Tongue (tissue), 2 donors: ENCODE results near the gene ZNF580. TPM values are rescaled to one million over a fixed set of nuclear protein-coding genes. Genes with fewer than 3 reads are reported as not detected.

Source experiments
- DNase-seq: peaks from one replicate; pipeline ENCODE4 v3.0.0-alpha.2; 2015
- total RNA-seq: library from RNA; depleted of rRNA; stranded (reverse); fragments of >200 nt; gene quantifications from one replicate; pipeline ENCODE4 v1.2.3, GENCODE V29; 2014

The ZNF580 gene
- total RNA-seq, 1 donor from 2014 or later, result 4.4 TPM

DNA sequence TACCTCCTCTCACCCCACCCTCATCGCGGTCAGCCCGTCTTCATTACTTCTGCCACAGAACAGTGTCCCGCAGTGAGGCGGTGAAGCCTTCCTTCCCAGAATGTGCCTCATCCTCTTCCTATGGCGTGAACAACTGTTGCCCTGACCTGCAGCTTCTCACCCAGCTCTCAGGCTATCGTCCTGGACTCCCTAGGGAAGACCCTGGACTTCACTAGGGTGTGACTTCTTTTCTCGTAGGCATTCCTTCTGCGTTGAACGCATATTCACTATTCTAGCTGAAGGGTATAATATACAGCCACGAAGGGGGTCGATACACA lies 34.4 kb upstream of the ZNF580 start:
- DNase-seq, result no peak

DNA sequence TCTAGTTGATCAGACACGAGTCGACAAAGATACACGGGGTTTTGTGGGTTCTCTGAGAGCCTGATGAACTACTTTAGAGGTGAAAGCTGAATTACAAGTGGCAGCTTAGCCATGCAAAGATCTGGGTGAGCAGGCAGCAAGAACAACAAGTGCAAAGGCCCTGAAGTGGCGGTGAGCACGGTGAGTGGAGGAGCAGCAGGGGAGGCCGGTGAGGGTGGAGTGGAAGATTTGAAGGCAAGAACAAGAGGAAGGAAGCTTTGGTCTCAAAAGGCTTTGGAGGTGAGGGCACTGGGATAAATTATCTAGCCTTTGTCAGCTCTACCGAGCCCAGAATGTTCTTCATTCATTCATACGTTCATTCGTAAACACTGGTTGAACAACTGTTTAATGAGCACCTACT lies 34.0 kb upstream of the ZNF580 start:
- no peak for DNase-seq

DNA sequence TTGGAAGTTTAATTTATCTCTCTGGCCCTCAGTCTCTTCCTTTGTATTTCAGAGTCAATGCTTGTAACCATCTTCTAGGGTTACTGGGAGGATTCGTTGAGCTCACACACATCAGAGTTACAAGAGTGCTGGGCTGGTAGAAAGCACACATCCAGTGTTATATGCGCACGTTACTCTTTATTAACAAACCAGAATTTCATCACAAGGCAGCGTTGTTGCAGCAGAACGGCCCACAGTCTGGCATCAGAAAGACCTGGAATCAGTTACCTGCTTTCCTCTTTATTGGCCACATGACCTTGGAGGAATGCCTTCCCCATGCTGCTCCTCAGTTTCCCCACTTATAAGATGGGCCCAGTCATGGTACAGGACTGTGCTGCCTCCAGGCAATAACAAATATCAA lies 31.5 kb upstream of the ZNF580 start:
- no peak for DNase-seq

DNA sequence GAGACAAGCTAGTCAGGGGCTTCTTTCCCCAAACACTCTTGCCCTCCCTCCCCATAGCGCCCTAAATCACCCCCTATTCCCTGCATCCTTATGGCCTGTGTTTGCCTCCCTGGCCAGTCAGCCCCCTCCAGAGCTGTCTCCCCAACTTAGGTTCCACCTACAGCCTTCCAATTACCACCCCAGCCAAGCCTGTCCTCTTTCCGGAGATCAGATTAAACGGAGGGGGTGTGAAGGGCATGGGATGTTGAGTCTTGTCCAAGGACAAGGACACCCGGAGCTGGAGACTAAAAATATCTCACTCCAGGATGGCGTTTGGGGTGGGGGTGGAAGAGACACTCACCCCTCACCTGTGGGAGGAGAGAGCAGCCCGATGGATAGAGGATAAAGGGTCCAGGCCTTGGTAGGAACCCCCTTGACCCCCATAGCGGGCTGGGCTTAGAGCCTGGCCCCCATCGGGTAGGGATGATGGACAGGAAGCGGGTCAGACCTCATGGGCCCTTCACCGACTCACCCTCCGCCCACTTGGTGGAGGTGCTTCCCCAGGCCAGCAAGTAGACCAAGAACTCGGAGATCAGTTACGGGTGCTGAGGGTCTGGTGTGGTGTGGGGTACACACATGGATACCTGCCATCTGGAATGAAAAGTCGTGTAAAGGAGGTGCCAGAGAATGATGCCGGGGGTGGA lies 29.4 kb upstream of the ZNF580 start:
- no peak for DNase-seq

DNA sequence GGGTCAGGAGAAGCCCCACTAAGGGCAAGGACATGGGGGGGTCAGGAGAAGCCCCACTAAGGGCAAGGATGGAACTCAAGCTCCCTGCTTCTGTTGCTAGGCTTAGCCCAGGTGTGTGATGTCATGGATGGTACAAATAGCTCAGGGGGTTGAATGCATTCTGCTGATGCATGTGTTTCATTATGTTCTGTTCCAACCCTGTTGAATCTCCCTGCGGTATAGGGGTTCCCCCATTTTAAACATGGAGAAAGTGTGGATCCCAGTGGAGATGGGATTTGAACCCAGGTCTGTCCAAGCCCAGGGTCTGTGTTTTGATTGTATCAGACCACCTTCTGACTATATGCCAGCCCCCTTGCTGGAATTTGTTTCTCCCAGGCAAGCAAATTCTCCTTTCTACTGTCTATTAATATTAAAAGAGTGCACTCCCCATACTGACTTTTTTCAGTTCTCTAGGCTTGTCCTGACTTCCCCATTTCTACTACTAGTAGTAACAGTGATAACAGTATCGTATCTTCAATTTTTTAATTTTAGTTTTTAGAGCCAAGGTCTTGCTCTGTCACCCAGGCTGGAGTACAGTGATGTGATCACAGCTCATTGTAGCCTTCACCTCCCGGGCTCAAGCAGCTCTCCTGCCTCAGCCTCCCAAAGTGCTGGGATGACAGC lies 28.7 kb upstream of the ZNF580 start:
- DNase-seq, result no peak

DNA sequence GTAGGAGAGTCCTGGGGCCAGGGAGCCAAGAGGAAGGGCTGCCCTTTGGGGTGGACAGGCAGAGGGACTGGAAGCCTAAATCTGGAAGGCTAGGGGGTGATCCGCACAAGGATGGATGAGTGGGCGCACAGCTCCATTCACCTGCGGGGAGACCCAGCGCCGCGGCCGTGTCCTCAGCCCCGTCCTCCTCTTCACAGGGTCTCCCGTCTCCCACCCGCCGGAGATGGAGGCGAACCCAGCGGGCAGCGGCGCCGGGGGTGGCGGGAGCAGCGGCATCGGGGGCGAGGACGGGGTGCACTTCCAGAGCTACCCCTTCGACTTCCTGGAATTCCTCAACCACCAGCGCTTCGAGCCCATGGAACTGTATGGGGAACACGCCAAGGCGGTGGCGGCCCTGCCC lies 27.4 kb upstream of the ZNF580 start:
- DNase-seq, result no peak

DNA sequence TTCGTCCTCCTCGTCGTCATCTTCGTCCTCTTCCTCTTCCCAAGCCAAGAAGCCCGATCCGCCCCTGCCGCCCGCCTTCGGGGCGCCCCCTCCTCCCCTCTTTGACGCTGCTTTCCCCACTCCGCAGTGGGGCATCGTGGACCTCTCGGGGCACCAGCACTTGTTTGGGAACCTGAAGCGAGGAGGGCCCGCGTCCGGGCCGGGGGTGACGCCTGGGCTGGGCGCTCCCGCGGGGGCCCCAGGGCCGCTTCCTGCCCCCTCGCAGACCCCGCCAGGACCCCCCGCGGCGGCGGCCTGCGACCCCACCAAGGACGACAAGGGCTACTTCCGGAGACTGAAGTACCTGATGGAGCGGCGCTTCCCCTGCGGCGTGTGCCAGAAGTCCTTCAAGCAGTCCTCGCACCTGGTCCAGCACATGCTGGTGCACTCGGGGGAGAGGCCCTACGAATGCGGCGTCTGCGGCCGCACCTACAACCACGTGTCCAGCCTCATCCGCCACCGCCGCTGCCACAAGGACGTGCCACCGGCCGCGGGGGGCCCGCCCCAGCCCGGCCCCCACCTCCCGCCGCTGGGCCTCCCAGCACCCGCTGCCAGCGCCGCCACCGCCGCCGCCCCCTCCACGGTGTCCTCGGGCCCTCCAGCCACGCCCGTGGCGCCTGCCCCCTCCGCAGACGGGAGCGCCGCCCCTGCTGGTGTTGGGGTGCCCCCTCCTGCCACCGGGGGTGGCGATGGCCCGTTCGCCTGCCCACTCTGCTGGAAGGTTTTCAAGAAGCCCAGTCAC lies 26.7 kb upstream of the ZNF580 start:
- DNase-seq, result no peak

DNA sequence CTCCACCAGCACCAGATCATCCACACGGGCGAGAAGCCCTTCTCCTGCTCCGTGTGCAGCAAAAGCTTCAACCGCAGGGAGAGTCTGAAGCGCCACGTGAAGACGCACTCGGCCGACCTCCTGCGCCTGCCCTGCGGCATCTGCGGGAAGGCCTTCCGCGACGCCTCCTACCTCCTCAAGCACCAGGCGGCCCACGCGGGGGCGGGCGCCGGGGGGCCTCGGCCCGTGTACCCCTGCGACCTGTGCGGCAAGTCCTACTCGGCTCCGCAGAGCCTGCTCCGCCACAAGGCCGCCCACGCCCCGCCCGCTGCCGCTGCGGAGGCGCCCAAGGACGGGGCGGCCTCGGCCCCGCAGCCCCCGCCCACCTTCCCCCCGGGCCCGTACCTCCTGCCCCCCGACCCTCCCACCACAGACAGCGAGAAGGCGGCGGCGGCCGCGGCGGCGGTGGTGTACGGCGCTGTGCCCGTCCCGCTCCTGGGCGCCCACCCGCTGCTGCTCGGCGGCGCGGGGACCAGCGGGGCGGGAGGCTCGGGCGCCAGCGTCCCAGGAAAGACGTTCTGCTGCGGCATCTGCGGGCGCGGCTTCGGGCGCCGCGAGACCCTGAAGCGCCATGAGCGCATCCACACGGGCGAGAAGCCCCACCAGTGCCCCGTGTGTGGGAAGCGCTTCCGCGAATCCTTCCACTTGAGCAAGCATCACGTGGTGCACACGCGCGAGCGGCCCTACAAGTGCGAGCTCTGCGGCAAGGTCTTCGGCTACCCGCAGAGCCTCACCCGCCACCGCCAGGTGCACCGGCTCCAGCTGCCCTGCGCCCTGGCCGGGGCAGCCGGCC lies 25.9 kb upstream of the ZNF580 start:
- no peak for DNase-seq

DNA sequence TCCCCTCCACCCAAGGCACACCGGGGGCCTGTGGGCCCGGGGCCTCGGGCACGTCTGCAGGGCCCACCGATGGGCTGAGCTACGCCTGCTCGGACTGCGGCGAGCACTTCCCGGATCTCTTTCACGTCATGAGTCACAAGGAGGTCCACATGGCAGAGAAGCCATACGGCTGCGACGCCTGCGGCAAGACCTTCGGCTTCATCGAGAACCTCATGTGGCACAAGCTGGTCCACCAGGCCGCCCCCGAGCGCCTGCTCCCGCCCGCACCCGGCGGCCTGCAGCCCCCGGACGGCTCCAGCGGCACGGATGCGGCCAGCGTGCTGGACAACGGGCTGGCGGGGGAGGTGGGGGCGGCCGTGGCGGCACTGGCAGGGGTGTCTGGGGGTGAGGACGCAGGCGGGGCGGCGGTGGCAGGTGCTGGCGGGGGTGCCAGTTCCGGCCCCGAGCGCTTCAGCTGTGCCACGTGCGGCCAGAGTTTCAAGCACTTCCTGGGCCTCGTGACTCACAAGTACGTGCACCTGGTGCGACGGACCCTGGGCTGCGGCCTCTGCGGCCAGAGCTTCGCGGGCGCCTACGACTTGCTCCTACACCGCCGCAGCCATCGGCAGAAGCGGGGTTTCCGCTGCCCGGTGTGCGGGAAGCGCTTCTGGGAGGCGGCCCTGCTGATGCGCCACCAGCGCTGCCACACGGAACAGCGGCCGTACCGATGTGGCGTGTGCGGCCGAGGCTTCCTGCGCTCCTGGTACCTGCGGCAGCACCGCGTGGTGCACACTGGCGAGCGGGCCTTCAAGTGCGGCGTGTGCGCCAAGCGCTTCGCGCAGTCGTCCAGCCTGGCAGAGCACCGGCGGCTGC lies 25.0 kb upstream of the ZNF580 start:
- no peak for DNase-seq

DNA sequence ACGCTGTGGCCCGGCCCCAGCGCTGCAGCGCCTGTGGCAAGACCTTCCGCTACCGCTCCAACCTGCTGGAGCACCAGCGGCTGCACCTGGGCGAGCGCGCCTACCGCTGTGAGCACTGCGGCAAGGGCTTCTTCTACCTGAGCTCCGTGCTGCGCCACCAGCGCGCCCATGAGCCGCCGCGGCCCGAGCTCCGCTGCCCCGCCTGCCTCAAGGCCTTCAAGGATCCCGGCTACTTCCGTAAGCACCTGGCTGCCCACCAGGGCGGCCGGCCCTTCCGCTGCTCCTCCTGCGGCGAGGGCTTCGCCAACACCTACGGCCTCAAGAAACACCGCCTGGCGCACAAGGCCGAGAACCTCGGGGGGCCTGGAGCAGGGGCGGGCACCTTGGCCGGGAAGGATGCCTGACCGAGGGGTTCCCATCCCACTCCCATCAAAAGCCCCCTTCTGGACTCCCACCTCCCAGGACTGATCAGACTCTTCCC lies 24.4 kb upstream of the ZNF580 start:
- no peak for DNase-seq

DNA sequence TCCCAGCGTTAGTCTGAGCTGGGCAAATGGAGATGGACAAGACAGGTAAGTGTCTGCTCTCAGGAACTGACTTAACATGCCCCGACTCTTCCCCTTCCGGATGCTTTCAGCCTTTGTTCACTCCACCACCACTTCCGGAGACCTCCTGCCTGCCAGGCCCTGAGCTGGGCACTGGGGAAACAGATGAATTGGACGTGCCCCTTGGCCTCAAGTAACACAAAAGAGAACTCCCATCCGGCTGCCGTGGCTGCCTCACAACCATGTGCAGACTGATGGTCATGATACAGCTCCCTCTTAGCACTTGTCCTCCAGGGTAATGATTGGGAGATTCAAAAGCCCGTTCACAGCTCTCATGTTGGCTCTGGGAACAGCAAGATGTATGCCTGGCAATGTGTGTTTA lies 23.4 kb upstream of the ZNF580 start:
- DNase-seq, result no peak

DNA sequence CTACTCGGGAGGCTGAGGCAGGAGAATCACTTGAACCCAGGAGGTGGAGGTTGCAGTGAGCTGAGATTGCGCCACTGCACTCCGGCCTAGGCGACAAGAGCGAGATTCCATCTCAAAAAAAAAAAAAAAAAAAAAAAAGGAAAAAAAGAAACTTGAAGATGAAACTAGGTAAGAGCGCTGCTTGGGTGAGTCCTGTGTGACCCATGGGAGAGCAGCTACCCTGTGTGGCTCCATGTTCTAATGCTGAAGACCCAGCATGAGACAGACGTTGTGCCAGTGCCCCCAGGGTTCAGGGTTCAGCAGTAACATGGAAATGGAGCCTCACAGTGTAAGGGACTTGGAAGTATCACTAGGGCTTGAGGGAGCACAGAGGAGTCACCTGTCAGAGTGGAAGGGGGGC lies 22.4 kb upstream of the ZNF580 start:
- no peak for DNase-seq

DNA sequence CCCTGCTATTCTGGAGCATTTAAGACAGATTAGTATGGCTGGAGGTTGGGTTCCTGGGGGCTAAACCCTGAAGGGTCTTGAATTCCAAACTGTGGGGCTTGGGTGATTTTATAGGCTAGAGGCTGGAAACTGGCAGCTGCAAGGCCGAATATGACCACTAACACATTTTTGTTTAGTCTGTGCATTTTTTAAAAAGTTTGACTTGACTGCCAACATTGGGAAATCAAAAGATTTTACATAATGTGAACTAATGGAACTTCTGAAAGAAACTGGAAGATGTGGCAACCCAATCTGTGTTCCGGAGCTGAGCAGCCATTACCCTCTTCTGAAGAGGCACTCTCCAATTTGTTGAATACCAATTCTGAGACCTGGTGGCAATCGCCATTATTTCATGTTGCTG lies 21.5 kb upstream of the ZNF580 start:
- DNase-seq, result no peak

DNA sequence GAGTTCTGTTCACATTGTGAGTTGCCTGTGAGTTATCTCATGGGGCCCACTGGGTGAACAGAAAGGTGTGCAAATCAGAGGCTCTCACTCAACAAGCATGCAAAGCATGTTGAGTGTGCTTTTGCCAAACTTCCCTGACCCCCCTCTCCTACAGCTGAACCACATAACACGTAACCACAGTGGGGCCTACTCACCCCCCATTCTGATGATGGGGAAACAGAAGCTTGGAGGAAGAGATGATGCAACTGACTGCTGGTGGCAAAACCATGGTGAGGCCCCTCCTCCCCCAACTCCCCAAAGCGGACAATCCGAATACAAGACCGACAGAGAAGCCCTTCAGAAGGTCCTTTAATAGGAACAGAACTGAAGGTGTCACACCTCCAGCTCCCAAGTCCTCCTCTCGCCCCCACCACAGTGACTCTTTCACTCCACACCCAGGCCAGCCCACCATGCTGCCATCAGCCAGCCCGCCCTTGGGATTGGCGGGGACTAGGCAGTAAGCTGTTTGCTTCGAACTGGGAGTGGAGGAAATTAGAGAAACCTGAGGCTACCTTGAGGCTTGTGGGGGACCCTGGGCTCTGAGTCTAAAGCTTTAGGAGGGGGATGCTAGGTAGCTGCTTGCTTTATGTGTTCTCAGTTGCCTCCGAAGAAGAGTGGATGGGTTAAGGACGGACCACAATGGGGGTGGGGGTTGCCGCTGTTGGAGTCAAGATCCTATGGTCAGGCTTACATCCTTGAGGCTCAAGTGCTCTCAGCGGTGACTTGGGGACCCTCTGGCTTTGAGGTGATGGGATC lies 20.2 kb upstream of the ZNF580 start:
- DNase-seq, result no peak

DNA sequence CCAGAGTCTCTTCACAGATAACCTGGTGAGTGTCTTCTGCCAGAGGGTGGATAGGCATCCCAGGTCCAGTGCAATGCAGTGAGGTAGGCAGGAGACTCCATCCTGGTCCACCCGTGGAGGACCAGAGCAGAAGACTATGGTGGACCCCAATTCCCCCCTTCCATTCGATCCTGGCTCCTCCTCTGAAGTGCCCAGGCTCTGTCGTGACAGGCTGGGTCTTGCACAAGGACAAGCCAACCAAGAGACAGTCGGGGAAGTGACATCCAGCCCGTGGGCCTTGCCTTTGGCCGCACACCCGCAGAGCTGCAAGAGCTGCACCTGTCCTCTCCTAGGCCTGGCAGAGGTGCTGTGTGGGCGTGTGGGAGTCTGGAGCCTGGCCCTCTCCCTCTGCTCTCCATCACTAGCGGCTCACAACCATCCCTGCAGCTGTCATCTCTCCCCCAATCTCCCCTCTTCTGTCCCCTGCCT lies 19.6 kb upstream of the ZNF580 start:
- no peak for DNase-seq

DNA sequence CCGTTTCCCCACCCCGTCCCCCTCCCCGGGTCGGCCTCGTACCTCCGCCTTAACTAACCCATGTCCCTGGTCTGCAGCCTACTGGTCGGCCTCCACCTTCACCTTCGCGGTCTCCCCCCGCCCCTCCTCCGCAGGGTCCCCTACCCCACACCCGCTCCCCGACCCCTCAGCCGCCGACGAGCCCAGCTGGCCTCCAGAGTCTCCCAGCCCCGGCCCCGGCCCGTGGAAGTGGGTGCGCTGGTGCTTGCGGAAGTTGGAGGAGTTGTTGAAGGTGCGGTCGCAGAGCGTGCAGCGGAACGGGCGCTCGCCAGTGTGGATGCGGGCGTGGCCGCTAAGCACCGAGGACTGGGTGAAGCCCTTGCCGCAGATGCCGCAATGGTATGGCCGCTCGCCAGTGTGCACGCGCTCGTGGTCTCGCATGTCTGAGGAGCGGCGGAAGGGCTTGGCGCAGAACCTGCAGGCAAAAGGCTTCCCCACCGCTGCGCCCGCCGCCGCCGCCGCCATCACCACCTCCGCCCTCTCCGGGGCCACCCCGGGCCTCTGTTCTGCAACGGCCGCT lies 19.1 kb upstream of the ZNF580 start:
- no peak for DNase-seq

DNA sequence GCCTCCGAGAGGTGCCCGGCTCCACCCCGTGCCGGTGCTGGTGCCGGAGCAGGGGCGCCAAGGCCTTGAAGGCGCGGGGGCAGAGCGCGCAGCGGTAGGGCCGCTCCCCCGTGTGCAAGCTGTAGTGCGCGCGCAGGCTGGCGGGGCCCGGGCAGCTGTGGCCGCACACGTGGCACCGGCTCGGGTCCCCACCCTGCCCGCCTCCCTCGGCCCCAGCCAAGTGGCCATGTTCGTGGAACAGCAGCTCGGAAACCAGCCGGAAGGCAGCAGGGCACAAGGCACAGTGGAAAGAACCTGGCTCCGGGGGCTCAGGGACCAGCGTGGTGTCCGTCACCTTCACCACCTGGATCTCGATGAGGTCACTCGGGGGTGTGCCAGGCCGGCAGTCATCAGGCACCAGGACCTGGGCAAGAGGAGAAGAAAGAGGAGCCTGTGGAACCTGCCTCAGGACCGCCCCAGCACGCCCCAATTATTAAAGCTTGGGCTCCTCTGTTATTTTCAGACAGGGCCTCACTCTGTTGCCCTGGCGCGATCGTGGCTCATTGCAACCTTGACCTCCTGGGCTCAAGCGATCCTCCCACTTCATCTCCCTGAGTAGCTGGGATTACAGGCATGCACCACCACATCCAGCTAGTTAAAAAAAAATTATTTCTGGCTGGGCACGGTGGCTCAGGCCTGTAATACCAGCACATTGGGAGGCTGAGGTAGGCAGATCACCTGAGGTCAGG lies 18.4 kb upstream of the ZNF580 start:
- DNase-seq, result no peak

DNA sequence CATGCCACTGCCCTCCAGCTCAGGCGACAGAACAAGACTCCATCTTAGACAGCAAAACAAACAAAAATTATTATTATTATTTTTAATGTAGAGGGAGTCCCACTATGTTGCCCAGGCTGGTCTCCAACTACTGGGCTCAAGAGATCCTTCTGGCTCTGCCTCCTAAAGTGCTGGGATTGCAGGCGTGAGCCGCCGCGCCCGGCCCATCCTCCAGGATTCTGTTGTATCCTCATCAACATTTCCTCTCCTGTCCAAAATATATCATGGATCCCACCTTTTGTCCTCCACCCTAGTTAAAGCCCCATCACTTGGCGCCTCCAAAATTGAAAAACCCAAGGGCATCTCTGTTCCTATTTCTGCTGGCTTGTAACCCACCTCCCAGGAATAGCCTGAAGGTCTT lies 17.7 kb upstream of the ZNF580 start:
- no peak for DNase-seq

DNA sequence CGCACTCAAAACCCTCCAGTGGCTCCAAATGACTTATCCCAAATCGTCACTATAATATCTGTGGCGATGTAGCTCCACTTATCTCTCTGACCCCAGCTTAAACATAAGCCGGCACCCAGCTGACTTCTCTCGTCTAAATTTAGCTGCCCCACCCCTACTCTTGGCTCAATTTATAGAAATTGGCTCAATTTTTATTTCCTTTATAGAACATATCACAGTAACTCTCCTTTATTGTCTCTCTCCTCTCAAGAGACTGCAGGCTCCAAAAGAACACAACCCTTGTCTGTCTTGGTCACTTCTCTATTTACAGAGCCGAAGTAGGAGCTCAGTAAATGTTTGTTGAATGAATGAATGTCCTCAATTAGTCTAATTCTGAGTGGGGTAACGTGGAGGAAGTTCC lies 17.2 kb upstream of the ZNF580 start:
- DNase-seq, result peak; percentile 24
